GM21515 (cell line): Measurements from ENCODE around the gene TTC7B.

Experiments used
- ATAC-seq: cut with Tn5 transposase; IDR thresholded peaks from one replicate; pipeline ENCODE4 v1.9.1; 2021; ENCODE audit not compliant: unreplicated experiment

Gene TTC7B

GRCh38 chr14:90805662-90806540, 10.3 kb downstream of the TTC7B start:
- ATAC-seq, result no peak

- ATAC-seq, result no peak
Observed at GRCh38 chr14:90805084-90805391, 11.2 kb downstream of the TTC7B start.

- no peak for ATAC-seq
Observed at GRCh38 chr14:90804292-90805083, 11.7 kb downstream of the TTC7B start.

GRCh38 chr14:90803249-90803648, 13.0 kb downstream of the TTC7B start:
- no peak for ATAC-seq

GRCh38 chr14:90799420-90799819, 16.8 kb downstream of the TTC7B start:
- no peak for ATAC-seq

GRCh38 chr14:90797919-90798318, 18.3 kb downstream of the TTC7B start:
- no peak for ATAC-seq

GRCh38 chr14:90797451-90797850, 18.8 kb downstream of the TTC7B start:
- no peak for ATAC-seq

GRCh38 chr14:90796329-90796728, 19.9 kb downstream of the TTC7B start:
- no peak for ATAC-seq

- ATAC-seq, result no peak
Observed at GRCh38 chr14:90795744-90796143, 20.5 kb downstream of the TTC7B start.

- no peak for ATAC-seq
Observed at GRCh38 chr14:90791486-90791885, 24.7 kb downstream of the TTC7B start.

GRCh38 chr14:90788031-90788430, 28.2 kb downstream of the TTC7B start:
- no peak for ATAC-seq

- no peak for ATAC-seq
Observed at GRCh38 chr14:90785876-90786450, 30.3 kb downstream of the TTC7B start.

GRCh38 chr14:90785471-90785870, 30.8 kb downstream of the TTC7B start:
- ATAC-seq, result no peak

- no peak for ATAC-seq
Observed at GRCh38 chr14:90784621-90785270, 31.5 kb downstream of the TTC7B start.

GRCh38 chr14:90783344-90783743, 32.9 kb downstream of the TTC7B start:
- ATAC-seq, result no peak

- ATAC-seq, result no peak
Observed at GRCh38 chr14:90782892-90783291, 33.3 kb downstream of the TTC7B start.

- no peak for ATAC-seq
Observed at GRCh38 chr14:90781876-90782275, 34.4 kb downstream of the TTC7B start.

- no peak for ATAC-seq
Observed at GRCh38 chr14:90781344-90781761, 34.9 kb downstream of the TTC7B start.

GRCh38 chr14:90780519-90780918, 35.7 kb downstream of the TTC7B start:
- ATAC-seq, result no peak

GRCh38 chr14:90778571-90779255, 37.5 kb downstream of the TTC7B start:
- no peak for ATAC-seq
